HCT116 (cell line): ENCODE measurements around the gene MAP2K5. TPM values are rescaled to one million over a fixed set of nuclear protein-coding genes. Genes with fewer than 3 reads are reported as not detected.

Experiments
- ATAC-seq: fragments of 200-7000 bp; cut with Tn5 transposase; 2 replicates; pipeline ENCODE4 v1.9.1; 2020; ENCODE audit warnings: mild to moderate bottlenecking, moderate library complexity
- BruUV-seq: library from RNA; stranded (reverse); fragments of 400-500 nt; replicated peaks from 2 replicates; lab custom pipeline; 2021; lab: Mats Ljungman, UMichigan
- CTCF ChIA-PET: fragments of 300-600 bp; sonication (Branson Sonifier 250); formaldehyde crosslinking; loops from one replicate; lab custom pipeline; 2021; ENCODE audit warnings: antibody characterized with exemption; lab: Charles Lee
- POLR2A ChIA-PET: fragments of 300-600, 350-600 bp; sonication (Branson Sonifier 250); formaldehyde crosslinking; loops from one replicate; lab custom pipeline; 2021; ENCODE audit warnings: antibody characterized with exemption; lab: Charles Lee
- RAD21 ChIA-PET, 2 experiments: fragments of 300-600 bp; sonication (Branson Sonifier 250); formaldehyde crosslinking; loops; one replicate each; lab custom pipeline; 2023; ENCODE audit warnings: low total read pairs in 2 of 2; ENCODE audit not compliant: uncharacterized antibody in 2 of 2, unreplicated experiment in 2 of 2, low non-redundant PET in 1 of 2; lab: Charles Lee
- DNase-seq: peaks from one replicate; pipeline ENCODE4 v3.0.0-alpha.2; 2010; ENCODE audit warnings: low read depth, low spot score
- H2AFZ ChIP-seq: fragments of 200-600 bp; shearing (Covaris generic), sonication (generic); 2 replicates; pipeline ENCODE4 v1.6.1; 2017; ENCODE audit warnings: low read depth, mixed run types, mixed read lengths, antibody characterized with exemption, low read length; ENCODE audit not compliant: poor library complexity, severe bottlenecking
- H3K27ac ChIP-seq: 2 replicates; pipeline ENCODE4 v1.5.1; 2012; ENCODE audit warnings: low read depth, low read length
- H3K27me3 ChIP-seq: fragments of 200-600 bp; sonication (generic); 2 replicates; pipeline ENCODE4 v1.6.1; 2016; ENCODE audit warnings: mixed run types, low read length, mixed read lengths; ENCODE audit not compliant: insufficient read depth
- H3K36me3 ChIP-seq, 2 experiments: fragments of 200-500 bp in 1 of 2; fragments of 200-600 bp in 1 of 2; sonication (Bioruptor generic) in 1 of 2; sonication (generic) in 1 of 2; 2 replicates each; pipeline versions ENCODE4 v1.5.1 to v1.6.1; 2014 to 2016; ENCODE audit warnings: low read length in 2 of 2, inconsistent platforms in 1 of 2, mixed read lengths in 1 of 2, mixed run types in 1 of 2; ENCODE audit not compliant: insufficient read depth in 2 of 2, control insufficient read depth in 1 of 2
- H3K4me1 ChIP-seq, 2 experiments: fragments of 200-600 bp in 1 of 2; sonication (generic) in 1 of 2; 2 replicates each; pipeline versions ENCODE4 v1.5.1 to v1.6.1; 2012 to 2017; ENCODE audit warnings: low read length in 2 of 2, inconsistent platforms in 1 of 2, mild to moderate bottlenecking in 1 of 2, mixed read lengths in 1 of 2, mixed run types in 1 of 2, moderate library complexity in 1 of 2; ENCODE audit not compliant: insufficient read depth in 2 of 2, control insufficient read depth in 1 of 2
- H3K4me2 ChIP-seq: fragments of 200-600 bp; sonication (generic); 2 replicates; pipeline ENCODE4 v1.6.1; 2017; ENCODE audit warnings: mixed run types, low read length, mixed read lengths
- H3K4me3 ChIP-seq, 2 experiments: fragments of 200-600 bp in 1 of 2; sonication (generic) in 1 of 2; replicated peaks in 1 of 2; 2 replicates each; pipeline ENCODE4 v1.5.1; 2011 to 2016; ENCODE audit warnings: low read length in 2 of 2, control low read depth in 1 of 2, low read depth in 1 of 2, mild to moderate bottlenecking in 1 of 2, mixed read lengths in 1 of 2, mixed run types in 1 of 2
- H3K79me2 ChIP-seq: fragments of 200-600 bp; sonication (generic); 2 replicates; pipeline ENCODE4 v1.6.1; 2017; ENCODE audit warnings: mild to moderate bottlenecking, mixed run types, low read length, moderate library complexity, mixed read lengths; ENCODE audit not compliant: insufficient read depth
- H3K9ac ChIP-seq: fragments of 200-600 bp; sonication (generic); 2 replicates; pipeline ENCODE4 v1.6.1; 2016; ENCODE audit warnings: low read length, mixed read lengths
- H3K9me2 ChIP-seq: fragments of 200-600 bp; sonication (generic), shearing (Covaris generic); 2 replicates; pipeline ENCODE4 v1.6.1; 2017; ENCODE audit warnings: mixed run types, mild to moderate bottlenecking, moderate library complexity; ENCODE audit not compliant: insufficient read depth
- H3K9me3 ChIP-seq, 2 experiments: fragments of 200-500 bp in 1 of 2; fragments of 200-600 bp in 1 of 2; sonication (Bioruptor generic) in 1 of 2; sonication (generic) in 1 of 2; 2 replicates each; pipeline ENCODE4 v1.6.1; 2014 to 2017; ENCODE audit warnings: low read length in 2 of 2, mixed read lengths in 2 of 2, inconsistent platforms in 1 of 2, low read depth in 1 of 2, mild to moderate bottlenecking in 1 of 2, mixed run types in 1 of 2, moderate library complexity in 1 of 2; ENCODE audit not compliant: control insufficient read depth in 1 of 2, insufficient read depth in 1 of 2
- H4K20me1 ChIP-seq: fragments of 200-600 bp; sonication (generic), shearing (Covaris generic); 2 replicates; pipeline ENCODE4 v1.6.1; 2017; ENCODE audit warnings: mixed run types, mild to moderate bottlenecking, moderate library complexity; ENCODE audit not compliant: insufficient read depth
- CBX3 ChIP-seq: IDR thresholded peaks from 2 replicates; pipeline ENCODE4 v1.6.1; 2012; ENCODE audit warnings: low read depth
- ELF1 ChIP-seq: IDR thresholded peaks from 2 replicates; pipeline ENCODE4 v1.6.1; 2012; ENCODE audit warnings: low read depth, borderline replicate concordance
- EZH2 ChIP-seq: fragments of 200-600 bp; sonication (generic); IDR thresholded peaks from 2 replicates; pipeline ENCODE4 v1.6.1; 2017; ENCODE audit warnings: antibody characterized with exemption, mixed run types
- JUND ChIP-seq: IDR thresholded peaks from 2 replicates; pipeline ENCODE4 v1.6.1; 2012
- RAD21 ChIP-seq: IDR thresholded peaks from 2 replicates; pipeline ENCODE4 v1.6.1; 2012; ENCODE audit warnings: low read depth, mild to moderate bottlenecking
- REST ChIP-seq: IDR thresholded peaks from 2 replicates; pipeline ENCODE4 v1.6.1; 2012; ENCODE audit warnings: low read depth
- SIN3A ChIP-seq: IDR thresholded peaks from 2 replicates; pipeline ENCODE4 v1.6.1; 2012; ENCODE audit warnings: low read depth
- SP1 ChIP-seq: IDR thresholded peaks from 2 replicates; pipeline ENCODE4 v1.6.1; 2012; ENCODE audit warnings: low read depth
- SRF ChIP-seq: IDR thresholded peaks from 2 replicates; pipeline ENCODE4 v1.6.1; 2012; ENCODE audit warnings: low read depth
- YY1 ChIP-seq: IDR thresholded peaks from 2 replicates; pipeline ENCODE4 v1.6.1; 2011; ENCODE audit warnings: low read length, low read depth, moderate library complexity, mild to moderate bottlenecking; ENCODE audit not compliant: insufficient replicate concordance; ENCODE audit errors: extremely low read depth
- ZBTB33 ChIP-seq: IDR thresholded peaks from 2 replicates; pipeline ENCODE4 v1.6.1; 2011; ENCODE audit warnings: mild to moderate bottlenecking, low read length, moderate library complexity; ENCODE audit not compliant: insufficient replicate concordance; ENCODE audit errors: extremely low read depth
- ZFX ChIP-seq: fragments of 450-650 bp; IDR thresholded peaks from 2 replicates; pipeline ENCODE4 v1.6.1; 2017
- ZNF274 ChIP-seq: fragments of 200-500 bp; sonication (Bioruptor generic); IDR thresholded peaks from 2 replicates; pipeline ENCODE4 v1.6.1; 2014; ENCODE audit warnings: mild to moderate bottlenecking, low read depth, low read length, inconsistent platforms
- intact Hi-C: fragments of 100-400 bp; cut with micrococcal nuclease; formaldehyde crosslinking; loops from 2 replicates; pipeline ENCODE4 v1.10.0; 2022
- total RNA-seq: library from RNA; stranded (reverse); gene quantifications from one replicate; pipeline ENCODE4 v1.2.1, GENCODE V29; 2021; ENCODE audit not compliant: unreplicated experiment
- TF ChIP-seq, protein P1 (sequence below): IDR thresholded peaks from 2 replicates; pipeline ENCODE4 v1.6.1; 2012
- TF ChIP-seq, protein P2 (sequence below): IDR thresholded peaks from 2 replicates; pipeline ENCODE4 v1.6.1; 2012

Gene MAP2K5
- total RNA-seq, 1 experiment from 2014 or later: 15.6 TPM

GRCh38 chr15:67808821-67809220 lies 266.3 kb downstream of the MAP2K5 start:
- no TSS peak for BruUV-seq
- TF ChIP-seq ZFX: no peak
- TF ChIP-seq, protein P1, sequence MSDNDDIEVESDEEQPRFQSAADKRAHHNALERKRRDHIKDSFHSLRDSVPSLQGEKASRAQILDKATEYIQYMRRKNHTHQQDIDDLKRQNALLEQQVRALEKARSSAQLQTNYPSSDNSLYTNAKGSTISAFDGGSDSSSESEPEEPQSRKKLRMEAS: no peak
- no peak for TF ChIP-seq ZNF274
- TF ChIP-seq ELF1: no peak
- no peak for TF ChIP-seq CBX3
- no peak for TF ChIP-seq RAD21
- Histone ChIP-seq H3K27ac (no peak overlapping the region), H3K27me3 (no peaks in the 10 kb centered on the region), H3K4me1 (no peaks in the 10 kb centered on the region), H3K4me2 (no peak overlapping the region), H4K20me1 (no peaks in the 10 kb centered on the region), H3K79me2 (no peaks in the 10 kb centered on the region), H3K36me3 (no peaks in the 10 kb centered on the region), H3K4me3 (no peak overlapping the region), H3K9me3 (no peaks in the 10 kb centered on the region), H2AFZ (no peak overlapping the region), H3K9me2 (no peaks in the 10 kb centered on the region), H3K9ac (no peak overlapping the region)
- RAD21 ChIA-PET: no interaction called here
- POLR2A ChIA-PET: no interaction called here
- no peak for DNase-seq
- ATAC-seq: no peak
- CTCF ChIA-PET: no interaction called here
- intact Hi-C loops: no loop called here

- no peaks in the 10 kb centered on the region for H3K9me2 ChIP-seq
- H3K36me3 ChIP-seq: no peaks in the 10 kb centered on the region
- ChIA-PET RAD21 (no interaction called here), POLR2A (no interaction called here), CTCF (no interaction called here)
- no peaks in the 10 kb centered on the region for H3K79me2 ChIP-seq
- ATAC-seq (no peak), DNase-seq (no peak)
- H3K27ac ChIP-seq: no peak overlapping the region
- H3K9ac ChIP-seq: no peak overlapping the region
- H4K20me1 ChIP-seq: no peaks in the 10 kb centered on the region
- no peak overlapping the region for H2AFZ ChIP-seq
- H3K4me3 ChIP-seq: no peak overlapping the region
- no peak overlapping the region for H3K4me2 ChIP-seq
- H3K27me3 ChIP-seq: no peaks in the 10 kb centered on the region
- H3K4me1 ChIP-seq: no peaks in the 10 kb centered on the region
- BruUV-seq: no TSS peak
- no peaks in the 10 kb centered on the region for H3K9me3 ChIP-seq
- TF ChIP-seq SP1 (no peak), RAD21 (no peak), REST (no peak), EZH2 (no peak), ELF1 (no peak), JUND (no peak), SIN3A (no peak), YY1 (no peak), SRF (no peak), ZBTB33 (no peak)
- TF ChIP-seq, protein P2, sequence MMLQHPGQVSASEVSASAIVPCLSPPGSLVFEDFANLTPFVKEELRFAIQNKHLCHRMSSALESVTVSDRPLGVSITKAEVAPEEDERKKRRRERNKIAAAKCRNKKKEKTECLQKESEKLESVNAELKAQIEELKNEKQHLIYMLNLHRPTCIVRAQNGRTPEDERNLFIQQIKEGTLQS: no peak
- intact Hi-C loops: no loop called here
Observed at GRCh38 chr15:67809441-67809840, 266.9 kb downstream of the MAP2K5 start.
